GM08714 (cell line): ENCODE results near the gene EXOC1.
A peak's percentile ranks its signal among the peaks of the same experiment; 100 is the strongest.

ENCODE experiments used
- H3K4me3 ChIP-seq: fragments of 200-500 bp; sonication (Bioruptor generic); 2 replicates; pipeline ENCODE4 v1.5.1; 2014; ENCODE audit warnings: mild to moderate bottlenecking, low read length, inconsistent platforms
- ZNF274 ChIP-seq: IDR thresholded peaks from 2 replicates; pipeline ENCODE4 v1.6.1; 2012; ENCODE audit warnings: mild to moderate bottlenecking, low read depth, low read length

The EXOC1 gene

GRCh38 chr4:55853484-55854046, at the start of gene EXOC1:
EXOC1 (plus strand) TSS chr4:55853648; CDS start chr4:55858324, 4,676 bp downstream.
- H3K4me3 ChIP-seq = peak within 1 kb of the TSS; percentile 97
- no peak for TF ChIP-seq ZNF274

- TF ChIP-seq ZNF274 = no peak
- no peak overlapping the region for H3K4me3 ChIP-seq
Measured at GRCh38 chr4:55807556-55807955, 45.9 kb upstream of the EXOC1 start.

GRCh38 chr4:55808186-55808585, 45.3 kb upstream of the EXOC1 start:
- TF ChIP-seq ZNF274 = no peak
- no peak overlapping the region for H3K4me3 ChIP-seq

- TF ChIP-seq ZNF274 = no peak
- no peak overlapping the region for H3K4me3 ChIP-seq
Measured at GRCh38 chr4:55808632-55809031, 44.8 kb upstream of the EXOC1 start.

- H3K4me3 ChIP-seq = no peak overlapping the region
- no peak for TF ChIP-seq ZNF274
Measured at GRCh38 chr4:55817691-55818090, 35.8 kb upstream of the EXOC1 start.

GRCh38 chr4:55819634-55820033, 33.8 kb upstream of the EXOC1 start, which contains the start of gene EXOC1L:
EXOC1L (plus strand) TSS chr4:55819790; CDS start chr4:55820027, 237 bp downstream.
- no peak within 1 kb of the TSS for H3K4me3 ChIP-seq
- TF ChIP-seq ZNF274 = no peak

- TF ChIP-seq ZNF274 = no peak
- H3K4me3 ChIP-seq = no peak overlapping the region
Measured at GRCh38 chr4:55820279-55820678, 33.2 kb upstream of the EXOC1 start.

- H3K4me3 ChIP-seq = no peak overlapping the region
- TF ChIP-seq ZNF274 = no peak
Measured at GRCh38 chr4:55822329-55822728, 31.1 kb upstream of the EXOC1 start.

GRCh38 chr4:55824865-55825264, 28.6 kb upstream of the EXOC1 start:
- TF ChIP-seq ZNF274 = no peak
- H3K4me3 ChIP-seq = no peak overlapping the region

GRCh38 chr4:55826986-55827385, 26.5 kb upstream of the EXOC1 start:
- no peak overlapping the region for H3K4me3 ChIP-seq
- TF ChIP-seq ZNF274 = no peak

GRCh38 chr4:55827582-55827981, 25.9 kb upstream of the EXOC1 start:
- H3K4me3 ChIP-seq = no peak overlapping the region
- no peak for TF ChIP-seq ZNF274

GRCh38 chr4:55830048-55830447, 23.4 kb upstream of the EXOC1 start:
- no peak overlapping the region for H3K4me3 ChIP-seq
- no peak for TF ChIP-seq ZNF274

GRCh38 chr4:55830716-55831115, 22.7 kb upstream of the EXOC1 start:
- no peak for TF ChIP-seq ZNF274

GRCh38 chr4:55834086-55834795, 19.2 kb upstream of the EXOC1 start:
- H3K4me3 ChIP-seq = no peak overlapping the region
- no peak for TF ChIP-seq ZNF274

More at GRCh38 chr4:55830716-55831115, 22.7 kb upstream of the EXOC1 start:
- no peak overlapping the region for H3K4me3 ChIP-seq

GRCh38 chr4:55837903-55838302, 15.5 kb upstream of the EXOC1 start:
- TF ChIP-seq ZNF274 = no peak
- no peak overlapping the region for H3K4me3 ChIP-seq
